SK-N-SH treated with all-trans-retinoic acid at 6 μM for 48 hours (cell line): ENCODE data around the gene OPA1.

Source experiments
- ATAC-seq: fragments of 200-7000 bp; cut with Tn5 transposase; 3 replicates; pipeline ENCODE4 v1.9.1; 2020; ENCODE audit warnings: mild to moderate bottlenecking, moderate library complexity
- ARNTL ChIP-seq: fragments of 450-650 bp; formaldehyde crosslinking; IDR thresholded peaks from 2 replicates; pipeline ENCODE4 v1.5.0; 2020; ENCODE audit warnings: low read depth, mild to moderate bottlenecking, moderate library complexity, borderline replicate concordance
- CSDC2 ChIP-seq: fragments of 250-450 bp; sonication (Bioruptor Pico); IDR thresholded peaks from 2 replicates; pipeline ENCODE4 v1.5.0; 2020; ENCODE audit warnings: mild to moderate bottlenecking, moderate library complexity
- ESRRG ChIP-seq: fragments of 250-450 bp; sonication (Bioruptor Pico); IDR thresholded peaks from 2 replicates; pipeline ENCODE4 v1.6.1; 2021; ENCODE audit warnings: mild to moderate bottlenecking
- GLIS3 ChIP-seq: fragments of 250-450 bp; sonication (Bioruptor Pico); IDR thresholded peaks from 2 replicates; pipeline ENCODE4 v1.5.0; 2020; ENCODE audit warnings: mild to moderate bottlenecking, moderate library complexity
- ISL1 ChIP-seq: fragments of 250-450 bp; sonication (Bioruptor Pico); IDR thresholded peaks from 2 replicates; pipeline ENCODE4 v2.1.2; 2022; ENCODE audit warnings: mild to moderate bottlenecking, moderate library complexity
- RARB ChIP-seq: fragments of 250-450 bp; sonication (Bioruptor Pico); IDR thresholded peaks from 2 replicates; pipeline ENCODE4 v1.8.0; 2021; ENCODE audit warnings: mild to moderate bottlenecking, moderate library complexity
- SNAI2 ChIP-seq: fragments of 250-450 bp; sonication (Bioruptor Pico); IDR thresholded peaks from 2 replicates; pipeline ENCODE4 v1.5.0; 2020; ENCODE audit warnings: mild to moderate bottlenecking, moderate library complexity
- TCF4 ChIP-seq: fragments of 250-450 bp; sonication (Bioruptor Pico); IDR thresholded peaks from 2 replicates; pipeline ENCODE4 v1.8.0; 2021; ENCODE audit warnings: mild to moderate bottlenecking, moderate library complexity, borderline replicate concordance
- TOX ChIP-seq: fragments of 250-450 bp; sonication (Bioruptor Pico); IDR thresholded peaks from 2 replicates; pipeline ENCODE4 v1.8.0; 2021; ENCODE audit warnings: mild to moderate bottlenecking, moderate library complexity, borderline replicate concordance
- ZC3H10 ChIP-seq: fragments of 250-450 bp; sonication (Bioruptor Pico); IDR thresholded peaks from 2 replicates; pipeline ENCODE4 v1.5.1; 2021; ENCODE audit warnings: mild to moderate bottlenecking, moderate library complexity
- ZFP3 ChIP-seq: fragments of 250-450 bp; sonication (Bioruptor Pico); IDR thresholded peaks from 2 replicates; pipeline ENCODE4 v1.5.0; 2020; ENCODE audit warnings: mild to moderate bottlenecking, moderate library complexity
- ZFP30 ChIP-seq: fragments of 450-650 bp; formaldehyde crosslinking; IDR thresholded peaks from 2 replicates; pipeline ENCODE4 v1.5.0; 2022; ENCODE audit warnings: mild to moderate bottlenecking, moderate library complexity
- ZNF565 ChIP-seq: fragments of 450-650 bp; formaldehyde crosslinking; conservative IDR thresholded peaks from 2 replicates; pipeline ENCODE4 v1.5.0; 2020; ENCODE audit warnings: low read depth, mild to moderate bottlenecking, moderate library complexity
- ZNF70 ChIP-seq: fragments of 450-650 bp; formaldehyde crosslinking; IDR thresholded peaks from 2 replicates; pipeline ENCODE4 v1.5.0; 2020; ENCODE audit warnings: mild to moderate bottlenecking, moderate library complexity
- ZNF8 ChIP-seq: fragments of 450-650 bp; formaldehyde crosslinking; IDR thresholded peaks from 2 replicates; pipeline ENCODE4 v1.5.0; 2020; ENCODE audit warnings: mild to moderate bottlenecking, moderate library complexity
- TF ChIP-seq, protein P1 (sequence below): fragments of 250-450 bp; sonication (Bioruptor Pico); IDR thresholded peaks from 2 replicates; pipeline ENCODE4 v1.5.1; 2020; ENCODE audit warnings: low read depth, mild to moderate bottlenecking, moderate library complexity
- TF ChIP-seq, protein P2 (sequence below): fragments of 250-450 bp; sonication (Bioruptor Pico); IDR thresholded peaks from 2 replicates; pipeline ENCODE4 v1.8.0; 2021; ENCODE audit warnings: low read depth, mild to moderate bottlenecking, moderate library complexity, borderline replicate concordance
- TF ChIP-seq, protein P3 (sequence below): fragments of 250-450 bp; sonication (Bioruptor Pico); IDR thresholded peaks from 2 replicates; pipeline ENCODE4 v1.5.0; 2020; ENCODE audit warnings: mild to moderate bottlenecking, moderate library complexity
- TF ChIP-seq, protein P4 (sequence below): fragments of 250-450 bp; sonication (Bioruptor Pico); IDR thresholded peaks from 2 replicates; pipeline ENCODE4 v1.8.0; 2020; ENCODE audit warnings: mild to moderate bottlenecking, moderate library complexity, borderline replicate concordance
- TF ChIP-seq, protein P5 (sequence below): fragments of 250-450 bp; sonication (Bioruptor Pico); IDR thresholded peaks from 2 replicates; pipeline ENCODE4 v1.5.1; 2021; ENCODE audit warnings: mild to moderate bottlenecking, moderate library complexity

OPA1 gene

DNA sequence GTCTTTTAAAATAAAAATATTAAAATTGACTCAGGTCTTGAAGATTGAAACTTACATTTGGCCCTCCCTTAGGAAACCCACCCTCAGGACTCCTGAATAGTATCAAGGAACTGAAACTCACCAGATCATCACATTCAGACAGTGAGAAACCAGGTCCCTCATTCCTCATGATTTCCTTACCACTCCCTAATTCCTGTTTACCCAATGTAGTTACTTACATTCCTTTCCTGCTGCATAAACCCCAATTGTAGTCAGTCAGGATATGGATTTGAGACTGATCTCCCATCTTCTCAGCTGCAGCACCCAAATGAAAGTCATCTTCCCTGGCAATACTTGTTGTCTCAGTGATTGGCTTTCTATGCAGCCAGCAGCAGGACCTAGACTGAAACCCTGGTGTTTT, 46.9 kb upstream of the OPA1 start:
- TF ChIP-seq ZNF565 (CRISPR knock-in tag) (no peak), ESRRG (no peak), ZFP3 (CRISPR knock-in tag) (no peak), TOX (no peak), RARB (CRISPR knock-in tag) (no peak), TCF4 (CRISPR knock-in tag) (no peak)
- TF ChIP-seq, protein P1, sequence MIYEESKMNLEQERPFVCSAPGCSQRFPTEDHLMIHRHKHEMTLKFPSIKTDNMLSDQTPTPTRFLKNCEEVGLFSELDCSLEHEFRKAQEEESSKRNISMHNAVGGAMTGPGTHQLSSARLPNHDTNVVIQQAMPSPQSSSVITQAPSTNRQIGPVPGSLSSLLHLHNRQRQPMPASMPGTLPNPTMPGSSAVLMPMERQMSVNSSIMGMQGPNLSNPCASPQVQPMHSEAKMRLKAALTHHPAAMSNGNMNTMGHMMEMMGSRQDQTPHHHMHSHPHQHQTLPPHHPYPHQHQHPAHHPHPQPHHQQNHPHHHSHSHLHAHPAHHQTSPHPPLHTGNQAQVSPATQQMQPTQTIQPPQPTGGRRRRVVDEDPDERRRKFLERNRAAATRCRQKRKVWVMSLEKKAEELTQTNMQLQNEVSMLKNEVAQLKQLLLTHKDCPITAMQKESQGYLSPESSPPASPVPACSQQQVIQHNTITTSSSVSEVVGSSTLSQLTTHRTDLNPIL (CRISPR knock-in tag), result no peak
- TF ChIP-seq, protein P2, sequence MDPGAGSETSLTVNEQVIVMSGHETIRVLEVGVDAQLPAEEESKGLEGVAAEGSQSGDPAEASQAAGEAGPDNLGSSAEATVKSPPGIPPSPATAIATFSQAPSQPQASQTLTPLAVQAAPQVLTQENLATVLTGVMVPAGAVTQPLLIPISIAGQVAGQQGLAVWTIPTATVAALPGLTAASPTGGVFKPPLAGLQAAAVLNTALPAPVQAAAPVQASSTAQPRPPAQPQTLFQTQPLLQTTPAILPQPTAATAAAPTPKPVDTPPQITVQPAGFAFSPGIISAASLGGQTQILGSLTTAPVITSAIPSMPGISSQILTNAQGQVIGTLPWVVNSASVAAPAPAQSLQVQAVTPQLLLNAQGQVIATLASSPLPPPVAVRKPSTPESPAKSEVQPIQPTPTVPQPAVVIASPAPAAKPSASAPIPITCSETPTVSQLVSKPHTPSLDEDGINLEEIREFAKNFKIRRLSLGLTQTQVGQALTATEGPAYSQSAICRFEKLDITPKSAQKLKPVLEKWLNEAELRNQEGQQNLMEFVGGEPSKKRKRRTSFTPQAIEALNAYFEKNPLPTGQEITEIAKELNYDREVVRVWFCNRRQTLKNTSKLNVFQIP (CRISPR knock-in tag), result no peak
- ATAC-seq, result no peak

DNA sequence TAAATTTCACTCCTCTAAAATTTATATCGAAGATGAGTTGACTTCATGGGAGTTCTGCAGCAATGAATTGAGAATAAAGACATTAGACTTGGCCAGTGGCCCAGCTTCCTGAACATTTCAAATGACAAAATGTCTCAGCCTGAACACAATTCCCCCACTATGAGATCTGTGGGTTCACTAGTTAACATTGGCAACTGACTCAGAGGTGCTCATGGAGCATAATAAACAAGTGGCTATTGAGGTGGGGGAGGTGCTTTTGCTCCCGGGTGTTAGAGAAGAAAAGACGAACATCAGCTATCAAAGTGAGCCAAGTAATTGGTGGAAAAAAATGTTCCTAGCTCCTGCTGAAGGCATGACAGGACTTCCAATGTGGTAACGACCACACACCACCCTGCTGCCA, 44.6 kb upstream of the OPA1 start:
- no peak for ATAC-seq
- TF ChIP-seq TOX (no peak), ZC3H10 (CRISPR knock-in tag) (no peak)
- TF ChIP-seq, all 23 proteins: peak for 0

DNA sequence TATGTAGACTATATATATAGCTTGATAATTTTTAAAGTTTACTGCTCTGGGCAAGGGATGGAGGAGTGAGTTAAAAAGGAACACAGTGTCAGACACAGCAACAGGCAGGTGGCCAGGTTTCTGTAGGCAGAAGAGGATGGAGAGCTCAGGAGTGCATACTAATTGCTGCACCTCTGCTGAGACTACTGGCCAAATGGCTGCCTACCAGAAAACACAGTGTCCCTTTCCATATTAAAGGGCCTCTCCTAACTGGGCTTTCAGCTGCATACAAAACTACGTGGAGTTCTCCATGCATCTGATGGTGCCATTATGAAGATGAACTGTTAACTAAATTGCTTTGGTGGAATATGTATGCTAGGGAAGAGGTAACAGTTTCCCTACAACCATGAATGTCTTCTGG, 40.1 kb upstream of the OPA1 start:
- ATAC-seq, result no peak
- TF ChIP-seq, protein P3, sequence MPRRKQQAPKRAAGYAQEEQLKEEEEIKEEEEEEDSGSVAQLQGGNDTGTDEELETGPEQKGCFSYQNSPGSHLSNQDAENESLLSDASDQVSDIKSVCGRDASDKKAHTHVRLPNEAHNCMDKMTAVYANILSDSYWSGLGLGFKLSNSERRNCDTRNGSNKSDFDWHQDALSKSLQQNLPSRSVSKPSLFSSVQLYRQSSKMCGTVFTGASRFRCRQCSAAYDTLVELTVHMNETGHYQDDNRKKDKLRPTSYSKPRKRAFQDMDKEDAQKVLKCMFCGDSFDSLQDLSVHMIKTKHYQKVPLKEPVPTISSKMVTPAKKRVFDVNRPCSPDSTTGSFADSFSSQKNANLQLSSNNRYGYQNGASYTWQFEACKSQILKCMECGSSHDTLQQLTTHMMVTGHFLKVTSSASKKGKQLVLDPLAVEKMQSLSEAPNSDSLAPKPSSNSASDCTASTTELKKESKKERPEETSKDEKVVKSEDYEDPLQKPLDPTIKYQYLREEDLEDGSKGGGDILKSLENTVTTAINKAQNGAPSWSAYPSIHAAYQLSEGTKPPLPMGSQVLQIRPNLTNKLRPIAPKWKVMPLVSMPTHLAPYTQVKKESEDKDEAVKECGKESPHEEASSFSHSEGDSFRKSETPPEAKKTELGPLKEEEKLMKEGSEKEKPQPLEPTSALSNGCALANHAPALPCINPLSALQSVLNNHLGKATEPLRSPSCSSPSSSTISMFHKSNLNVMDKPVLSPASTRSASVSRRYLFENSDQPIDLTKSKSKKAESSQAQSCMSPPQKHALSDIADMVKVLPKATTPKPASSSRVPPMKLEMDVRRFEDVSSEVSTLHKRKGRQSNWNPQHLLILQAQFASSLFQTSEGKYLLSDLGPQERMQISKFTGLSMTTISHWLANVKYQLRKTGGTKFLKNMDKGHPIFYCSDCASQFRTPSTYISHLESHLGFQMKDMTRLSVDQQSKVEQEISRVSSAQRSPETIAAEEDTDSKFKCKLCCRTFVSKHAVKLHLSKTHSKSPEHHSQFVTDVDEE (CRISPR knock-in tag), result no peak
- TF ChIP-seq, protein P4, sequence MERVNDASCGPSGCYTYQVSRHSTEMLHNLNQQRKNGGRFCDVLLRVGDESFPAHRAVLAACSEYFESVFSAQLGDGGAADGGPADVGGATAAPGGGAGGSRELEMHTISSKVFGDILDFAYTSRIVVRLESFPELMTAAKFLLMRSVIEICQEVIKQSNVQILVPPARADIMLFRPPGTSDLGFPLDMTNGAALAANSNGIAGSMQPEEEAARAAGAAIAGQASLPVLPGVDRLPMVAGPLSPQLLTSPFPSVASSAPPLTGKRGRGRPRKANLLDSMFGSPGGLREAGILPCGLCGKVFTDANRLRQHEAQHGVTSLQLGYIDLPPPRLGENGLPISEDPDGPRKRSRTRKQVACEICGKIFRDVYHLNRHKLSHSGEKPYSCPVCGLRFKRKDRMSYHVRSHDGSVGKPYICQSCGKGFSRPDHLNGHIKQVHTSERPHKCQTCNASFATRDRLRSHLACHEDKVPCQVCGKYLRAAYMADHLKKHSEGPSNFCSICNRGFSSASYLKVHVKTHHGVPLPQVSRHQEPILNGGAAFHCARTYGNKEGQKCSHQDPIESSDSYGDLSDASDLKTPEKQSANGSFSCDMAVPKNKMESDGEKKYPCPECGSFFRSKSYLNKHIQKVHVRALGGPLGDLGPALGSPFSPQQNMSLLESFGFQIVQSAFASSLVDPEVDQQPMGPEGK, result no peak
- no peak for TF ChIP-seq CSDC2 (CRISPR knock-in tag)
- TF ChIP-seq ISL1 (CRISPR knock-in tag), result no peak
- TF ChIP-seq SNAI2 (CRISPR knock-in tag), result no peak
- no peak for TF ChIP-seq ZNF70 (CRISPR knock-in tag)
- no peak for TF ChIP-seq ARNTL (CRISPR knock-in tag)
- TF ChIP-seq, protein P1 (CRISPR knock-in tag), result no peak
- TF ChIP-seq, protein P5, sequence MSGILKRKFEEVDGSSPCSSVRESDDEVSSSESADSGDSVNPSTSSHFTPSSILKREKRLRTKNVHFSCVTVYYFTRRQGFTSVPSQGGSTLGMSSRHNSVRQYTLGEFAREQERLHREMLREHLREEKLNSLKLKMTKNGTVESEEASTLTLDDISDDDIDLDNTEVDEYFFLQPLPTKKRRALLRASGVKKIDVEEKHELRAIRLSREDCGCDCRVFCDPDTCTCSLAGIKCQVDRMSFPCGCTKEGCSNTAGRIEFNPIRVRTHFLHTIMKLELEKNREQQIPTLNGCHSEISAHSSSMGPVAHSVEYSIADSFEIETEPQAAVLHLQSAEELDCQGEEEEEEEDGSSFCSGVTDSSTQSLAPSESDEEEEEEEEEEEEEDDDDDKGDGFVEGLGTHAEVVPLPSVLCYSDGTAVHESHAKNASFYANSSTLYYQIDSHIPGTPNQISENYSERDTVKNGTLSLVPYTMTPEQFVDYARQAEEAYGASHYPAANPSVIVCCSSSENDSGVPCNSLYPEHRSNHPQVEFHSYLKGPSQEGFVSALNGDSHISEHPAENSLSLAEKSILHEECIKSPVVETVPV (CRISPR knock-in tag), result no peak
- TF ChIP-seq ZNF565 (CRISPR knock-in tag), result no peak
- TF ChIP-seq, protein P2 (CRISPR knock-in tag), result no peak
- no peak for TF ChIP-seq ZFP30 (CRISPR knock-in tag)
- TF ChIP-seq GLIS3, result no peak
- no peak for TF ChIP-seq TOX
- no peak for TF ChIP-seq ZNF8 (CRISPR knock-in tag)
- TF ChIP-seq TCF4 (CRISPR knock-in tag), result no peak
